ENCODE results near the gene MID2. TPM values are rescaled to one million over a fixed set of nuclear protein-coding genes. Genes with fewer than 3 reads are reported as not detected.
A peak's percentile ranks its signal among the peaks of the same experiment; 100 is the strongest.

The MID2 gene
- total RNA-seq, 4 donors from 2014 or later = 32.2 to 66.6 (median 57.0) TPM

- Histone ChIP-seq H3K9me3 (no peaks in the 10 kb centered on the region), H3K27me3 (no peaks in the 10 kb centered on the region), H3K36me3 (no peaks in the 10 kb centered on the region), H3K4me3 (no peak overlapping the region), H3K4me1 (peaks cover 0 to 32% (median 0%) of the 10 kb centered on the region in 3 donors), H3K27ac (peak overlapping the region; percentile 92 to 94 (median 92))
- ATAC-seq = no peak
- WGBS, 2 donors (ENCODE audit: low coverage in 1 of 2) = 47 to 48% methylated on average over 3 to 4 of the region's 4 CpGs
- TF ChIP-seq, protein P1, sequence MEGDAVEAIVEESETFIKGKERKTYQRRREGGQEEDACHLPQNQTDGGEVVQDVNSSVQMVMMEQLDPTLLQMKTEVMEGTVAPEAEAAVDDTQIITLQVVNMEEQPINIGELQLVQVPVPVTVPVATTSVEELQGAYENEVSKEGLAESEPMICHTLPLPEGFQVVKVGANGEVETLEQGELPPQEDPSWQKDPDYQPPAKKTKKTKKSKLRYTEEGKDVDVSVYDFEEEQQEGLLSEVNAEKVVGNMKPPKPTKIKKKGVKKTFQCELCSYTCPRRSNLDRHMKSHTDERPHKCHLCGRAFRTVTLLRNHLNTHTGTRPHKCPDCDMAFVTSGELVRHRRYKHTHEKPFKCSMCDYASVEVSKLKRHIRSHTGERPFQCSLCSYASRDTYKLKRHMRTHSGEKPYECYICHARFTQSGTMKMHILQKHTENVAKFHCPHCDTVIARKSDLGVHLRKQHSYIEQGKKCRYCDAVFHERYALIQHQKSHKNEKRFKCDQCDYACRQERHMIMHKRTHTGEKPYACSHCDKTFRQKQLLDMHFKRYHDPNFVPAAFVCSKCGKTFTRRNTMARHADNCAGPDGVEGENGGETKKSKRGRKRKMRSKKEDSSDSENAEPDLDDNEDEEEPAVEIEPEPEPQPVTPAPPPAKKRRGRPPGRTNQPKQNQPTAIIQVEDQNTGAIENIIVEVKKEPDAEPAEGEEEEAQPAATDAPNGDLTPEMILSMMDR (IDR thresholded peaks at IDR 0.05) = no peak
- no peak for TF ChIP-seq POLR2A (IDR thresholded peaks at IDR 0.05)
- no peak for TF ChIP-seq POLR2AphosphoS5 (IDR thresholded peaks at IDR 0.05)
- TF ChIP-seq EP300 (IDR thresholded peaks at IDR 0.05) = no peak
These were observed 2.2 kb downstream of the MID2 start for GRCh38 chrX:107827852-107828251.

GRCh38 chrX:107829878-107830277 is 4.2 kb downstream of the MID2 start:
- H3K9me3 ChIP-seq = no peaks in the 10 kb centered on the region
- no peaks in the 10 kb centered on the region for H3K27me3 ChIP-seq
- 86 to 100% methylated on average over 1 of the region's 1 CpG for WGBS, 2 donors (ENCODE audit: low coverage in 1 of 2)
- H3K27ac ChIP-seq = no peak overlapping the region
- no peak for ATAC-seq
- no peaks in the 10 kb centered on the region for H3K36me3 ChIP-seq
- H3K4me3 ChIP-seq = no peak overlapping the region
- TF ChIP-seq, protein P1 (IDR thresholded peaks at IDR 0.05) = no peak
- TF ChIP-seq POLR2AphosphoS5 (IDR thresholded peaks at IDR 0.05) (no peak), EP300 (IDR thresholded peaks at IDR 0.05) (no peak)
- peaks cover 0 to 29% (median 0%) of the 10 kb centered on the region in 3 donors for H3K4me1 ChIP-seq

DNA sequence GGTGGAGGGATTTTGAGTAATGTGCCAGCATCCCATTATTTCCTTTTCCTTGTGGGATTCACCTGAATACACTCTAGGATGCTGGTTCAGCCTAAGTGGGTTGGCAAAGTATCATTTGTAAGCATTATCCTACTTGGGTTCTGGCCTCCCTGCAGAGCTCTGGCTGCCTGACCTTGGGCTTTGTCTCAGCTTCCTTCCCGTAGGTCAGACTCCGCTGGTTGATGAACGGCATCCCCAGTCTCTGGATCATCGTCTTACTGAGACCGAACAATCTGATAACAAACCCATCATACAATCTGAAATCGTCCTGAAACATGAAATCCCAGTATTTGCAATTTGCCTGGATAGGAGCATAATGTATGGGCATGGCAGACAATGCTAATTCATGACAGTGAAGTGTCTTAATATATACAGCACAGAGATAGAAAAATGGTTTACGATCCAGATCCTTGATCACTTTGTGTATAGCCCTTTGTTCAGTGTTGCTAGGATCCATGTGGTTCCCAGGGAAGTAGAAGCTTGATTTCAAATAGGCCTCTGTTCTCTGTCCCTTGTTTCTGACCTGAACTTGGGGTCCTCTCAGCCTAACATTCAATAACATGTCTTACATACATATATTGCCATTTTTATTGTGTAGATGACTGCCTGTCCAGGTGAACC is 5.5 kb downstream of the MID2 start:
- ATAC-seq = no peak
- 83% methylated on average over 5 of the region's 7 CpGs; no CpG with 5 or more reads in 1 of the 2 donors for WGBS, 2 donors (ENCODE audit: low coverage in 1 of 2)

DNA sequence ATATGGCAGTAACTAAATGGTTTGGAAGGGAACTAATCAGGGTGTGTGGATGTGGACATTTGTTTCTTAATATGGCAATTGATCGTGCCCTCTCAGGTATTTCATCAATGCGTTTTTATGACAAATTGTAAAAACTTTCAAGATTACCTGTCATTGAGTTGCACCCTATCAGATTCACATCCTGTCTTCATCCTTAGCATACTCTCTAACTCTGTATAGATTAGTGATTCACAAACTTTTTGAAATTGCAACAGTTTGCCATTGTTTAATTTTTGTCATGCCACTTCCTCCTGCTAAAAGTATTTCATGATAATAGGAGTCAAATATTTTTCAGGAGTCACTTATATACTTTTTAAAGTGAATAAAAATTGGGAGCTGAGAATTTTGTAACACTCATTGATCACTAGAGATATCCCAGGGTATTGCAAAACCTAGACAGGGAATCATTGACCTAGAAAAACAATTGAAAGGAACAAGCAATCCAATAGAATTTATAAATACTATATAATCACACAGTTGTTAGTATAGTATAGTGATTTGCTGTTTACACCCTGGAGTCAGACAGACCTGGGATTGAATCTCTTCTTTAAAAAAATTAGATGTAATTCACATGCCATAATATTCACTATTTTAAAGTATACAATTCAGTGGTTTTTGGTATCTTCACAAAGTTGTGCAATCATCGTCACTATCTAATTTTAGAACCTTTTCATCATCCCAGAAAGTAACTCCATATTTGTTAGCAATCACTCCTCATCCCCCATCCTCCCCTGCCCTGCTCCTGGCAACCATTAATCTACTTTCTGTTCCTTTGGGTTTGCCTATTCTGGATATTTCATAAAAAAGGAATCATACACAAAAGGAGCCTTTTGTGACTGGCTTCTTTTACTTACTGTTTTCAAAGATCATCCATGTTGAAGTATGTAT is 8.9 kb downstream of the MID2 start:
- Histone ChIP-seq H3K4me3 (no peak overlapping the region), H3K9me3 (no peaks in the 10 kb centered on the region), H3K4me1 (peaks cover 0 to 16% (median 0%) of the 10 kb centered on the region in 3 donors), H3K36me3 (no peaks in the 10 kb centered on the region), H3K27me3 (no peaks in the 10 kb centered on the region), H3K27ac (no peak overlapping the region)
- 63% methylated on average over 3 of the region's 3 CpGs for WGBS, 2 donors (ENCODE audit: low coverage in 1 of 2)
- TF ChIP-seq POLR2AphosphoS5 (IDR thresholded peaks at IDR 0.05) (no peak), EP300 (IDR thresholded peaks at IDR 0.05) (no peak), POLR2A (IDR thresholded peaks at IDR 0.05) (no peak)
- TF ChIP-seq, protein P1 (IDR thresholded peaks at IDR 0.05) = no peak
- ATAC-seq = no peak

More for the DNA sequence above, 5.5 kb downstream of the MID2 start:
- Histone ChIP-seq H3K27me3 (no peaks in the 10 kb centered on the region), H3K27ac (no peak overlapping the region), H3K9me3 (no peaks in the 10 kb centered on the region), H3K4me3 (no peak overlapping the region), H3K4me1 (peaks cover 0 to 26% (median 0%) of the 10 kb centered on the region in 3 donors), H3K36me3 (no peaks in the 10 kb centered on the region)
- TF ChIP-seq EP300 (IDR thresholded peaks at IDR 0.05) = no peak
- TF ChIP-seq, protein P1 (IDR thresholded peaks at IDR 0.05) = no peak
- no peak for TF ChIP-seq POLR2A (IDR thresholded peaks at IDR 0.05)
- no peak for TF ChIP-seq POLR2AphosphoS5 (IDR thresholded peaks at IDR 0.05)
